Activated CD4-positive, CD25-positive, alpha-beta regulatory T cell treated with anti-CD3 and anti-CD28 coated beads, Interleukin-2, amount 50 U/mL, for 24 hours (primary cell): ENCODE results near the gene CACNA2D4.

Experiments
- ATAC-seq, 2 donors: fragments of 150-1000 bp; cut with Tn5 transposase; one replicate each; pipeline ENCODE4 v1.10.0; 2021; ENCODE audit warnings: mild to moderate bottlenecking in 1 of 2, moderate library complexity in 1 of 2

CACNA2D4 gene

DNA sequence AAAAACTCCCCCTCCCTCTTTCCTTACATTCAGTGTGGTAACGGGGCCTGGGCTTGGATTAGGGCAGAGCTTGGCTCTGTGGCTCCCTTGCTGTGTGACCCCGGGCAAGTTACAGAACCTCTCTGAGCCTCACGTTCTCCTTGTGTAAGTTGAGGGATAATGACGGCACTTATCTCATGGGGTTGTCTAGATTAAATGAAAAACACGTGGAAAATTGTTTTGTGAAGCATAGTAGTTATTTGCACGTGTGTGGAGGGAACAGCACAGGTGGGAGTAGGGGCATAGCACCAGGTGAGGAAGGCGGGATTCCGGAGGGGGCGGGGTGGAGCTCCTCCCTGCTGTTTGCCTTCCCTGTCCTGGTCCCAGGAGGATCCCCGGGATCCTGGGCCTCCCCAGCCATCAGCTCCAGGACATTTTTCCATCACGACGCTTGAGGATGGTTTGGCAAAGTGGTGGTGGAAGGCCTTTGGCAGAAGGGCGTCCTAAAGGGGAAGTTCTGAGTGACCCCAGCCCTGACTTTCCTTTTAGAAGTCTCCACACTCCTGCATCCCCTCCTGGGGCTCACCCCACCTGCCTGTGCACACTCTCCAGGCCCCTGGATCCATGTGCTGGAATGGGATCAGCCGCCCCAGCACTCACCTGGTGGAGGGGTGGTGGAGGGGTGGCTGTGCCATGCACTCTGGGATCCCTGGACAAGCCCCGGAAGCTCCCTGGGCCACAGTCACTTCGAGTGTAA is 75.4 kb downstream of the CACNA2D4 start:
- ATAC-seq: no peak

GRCh38 chr12:1842183-1842904 is 76.1 kb downstream of the CACNA2D4 start:
- no peak for ATAC-seq

DNA sequence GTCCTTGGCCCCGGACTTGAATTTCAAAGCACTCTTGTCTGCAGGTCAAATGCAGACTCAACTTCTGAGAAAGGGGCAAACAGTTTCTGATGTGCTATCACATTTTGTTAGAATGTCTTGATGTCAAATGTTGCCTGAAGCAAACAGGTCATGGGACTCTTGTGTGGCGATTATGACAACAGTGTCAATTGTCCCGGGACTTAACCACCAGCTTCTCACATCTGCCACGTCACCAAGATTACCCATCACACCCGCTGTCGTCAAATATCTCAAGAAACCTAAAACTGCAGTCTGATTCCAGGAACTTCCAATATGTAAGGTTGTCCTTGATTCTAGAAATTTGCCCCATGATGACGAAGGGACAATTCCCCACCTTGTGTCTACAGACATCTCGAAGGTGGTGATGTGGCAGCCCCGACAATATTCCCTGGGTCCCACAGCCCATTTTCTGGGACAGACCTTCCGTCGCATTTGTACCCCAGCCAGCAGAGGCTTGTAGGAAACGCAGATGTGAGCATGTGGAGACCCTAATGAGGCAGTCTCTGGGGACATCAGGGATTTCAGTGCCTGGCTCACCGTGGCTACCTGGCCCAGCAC is 76.8 kb downstream of the CACNA2D4 start:
- no peak for ATAC-seq

- ATAC-seq: no peak
These were observed 77.4 kb downstream of the CACNA2D4 start for GRCh38 chr12:1840981-1841425.

DNA sequence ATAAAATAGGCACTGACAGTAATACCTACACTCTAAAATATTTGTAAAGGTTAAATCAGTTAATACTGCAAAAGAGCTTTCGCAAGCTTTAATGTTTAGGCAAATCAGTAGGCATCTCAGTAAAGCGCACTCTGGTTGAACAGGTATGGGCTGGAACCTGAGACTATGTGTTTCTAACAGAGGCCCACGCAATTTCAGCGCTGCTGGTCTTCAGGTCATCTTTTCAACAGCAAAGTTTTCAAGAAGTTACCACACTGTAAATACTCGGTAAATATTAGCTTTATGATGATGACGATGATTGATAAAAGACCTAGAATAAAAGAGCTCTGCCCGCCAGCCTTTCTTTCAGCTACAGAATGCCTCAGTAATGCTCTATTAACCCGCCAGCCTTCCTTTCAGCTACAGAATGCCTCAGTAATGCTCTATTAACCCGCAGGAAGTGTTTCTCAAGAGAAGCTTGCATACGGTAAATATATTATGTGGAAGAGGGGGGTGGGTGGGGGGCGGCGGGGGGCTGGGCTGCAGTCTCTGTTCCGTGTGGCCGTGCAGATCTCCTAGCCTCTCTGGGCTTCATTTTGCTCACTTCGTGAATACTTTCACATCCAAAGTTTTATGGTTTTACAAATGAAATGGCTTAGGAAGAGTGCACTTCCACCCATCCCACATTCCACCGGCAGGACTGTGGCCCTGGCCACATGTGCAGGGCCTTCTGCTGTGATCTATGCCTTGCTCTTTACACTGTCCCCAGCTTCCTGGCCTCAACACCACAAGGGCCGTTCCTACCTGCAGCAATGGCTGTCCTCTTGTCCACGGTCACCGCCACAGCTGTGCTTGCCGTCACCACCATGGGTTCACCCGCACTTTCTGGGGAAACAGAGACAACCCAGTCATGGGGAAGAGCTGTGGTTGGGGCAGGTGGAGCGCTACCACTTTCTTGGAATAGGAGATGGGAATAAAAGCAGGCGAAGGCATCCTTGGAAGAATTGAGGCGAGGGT is 78.2 kb downstream of the CACNA2D4 start:
- no peak for ATAC-seq

GRCh38 chr12:1839464-1839863 is 79.0 kb downstream of the CACNA2D4 start:
- ATAC-seq: no peak

- ATAC-seq: no peak
These were observed 79.5 kb downstream of the CACNA2D4 start for GRCh38 chr12:1838994-1839365.

GRCh38 chr12:1838205-1838993 is 80.1 kb downstream of the CACNA2D4 start:
- ATAC-seq: no peak

DNA sequence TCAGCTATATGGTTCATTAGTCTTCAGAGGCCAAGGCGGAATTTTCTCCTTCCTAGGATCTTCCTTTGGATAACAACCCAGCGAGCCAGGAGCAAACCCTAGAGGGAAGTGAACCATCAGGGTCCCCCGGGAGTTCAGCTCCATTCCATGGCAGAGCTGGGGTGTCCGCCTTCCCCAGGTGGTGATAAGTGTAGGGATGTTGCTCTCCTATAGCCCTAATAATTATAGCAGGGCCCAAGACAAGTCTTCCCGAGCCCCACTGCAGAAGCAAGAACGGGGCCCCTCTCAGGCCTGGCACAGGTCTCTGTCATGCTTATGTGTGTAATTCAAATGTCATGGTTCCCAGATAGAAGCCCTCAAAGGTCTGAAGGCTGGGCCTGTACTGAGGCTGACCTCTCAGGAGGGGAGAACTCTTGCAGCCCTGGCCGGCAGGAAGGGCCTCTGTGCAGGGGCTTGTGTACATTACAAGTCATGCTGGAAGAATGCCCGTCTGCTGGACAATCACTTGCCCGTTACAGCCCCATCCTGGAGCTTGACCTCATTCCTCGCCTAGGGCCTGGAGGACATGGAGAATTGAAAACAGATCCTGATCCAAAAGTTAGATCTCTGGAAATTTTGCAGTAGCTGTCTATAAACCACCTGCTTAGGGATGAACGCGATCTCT is 80.8 kb downstream of the CACNA2D4 start:
- ATAC-seq: no peak

DNA sequence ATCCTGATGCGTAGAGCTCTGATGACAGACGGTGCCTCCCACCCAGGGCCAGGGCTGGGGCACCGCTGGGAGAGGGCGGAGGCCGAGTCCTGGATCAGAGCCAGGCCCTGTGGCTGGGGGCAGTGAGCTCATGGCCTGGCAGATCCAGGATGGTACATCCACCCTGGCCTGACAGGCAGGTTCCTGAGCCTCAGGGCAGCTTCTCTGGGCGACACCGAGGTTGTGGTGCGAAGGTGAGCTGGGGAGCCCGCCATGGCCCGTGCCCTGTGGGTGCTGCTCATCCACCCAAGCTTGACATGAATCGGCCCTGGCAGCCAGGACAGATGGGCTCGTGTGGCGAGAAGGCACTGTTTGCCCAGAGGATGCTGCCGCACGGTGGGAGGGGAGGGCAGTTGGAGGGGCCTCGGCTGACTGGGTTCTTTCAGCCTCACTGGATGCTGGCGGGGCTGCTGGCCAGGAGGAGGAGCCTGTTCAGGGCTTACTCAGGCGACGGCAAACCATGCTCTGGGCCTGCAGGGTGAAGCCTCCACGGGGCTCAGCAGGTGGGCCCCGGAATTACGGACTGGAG is 81.5 kb downstream of the CACNA2D4 start:
- ATAC-seq: no peak

- no peak for ATAC-seq
These were observed 82.1 kb downstream of the CACNA2D4 start for GRCh38 chr12:1836241-1836803.

DNA sequence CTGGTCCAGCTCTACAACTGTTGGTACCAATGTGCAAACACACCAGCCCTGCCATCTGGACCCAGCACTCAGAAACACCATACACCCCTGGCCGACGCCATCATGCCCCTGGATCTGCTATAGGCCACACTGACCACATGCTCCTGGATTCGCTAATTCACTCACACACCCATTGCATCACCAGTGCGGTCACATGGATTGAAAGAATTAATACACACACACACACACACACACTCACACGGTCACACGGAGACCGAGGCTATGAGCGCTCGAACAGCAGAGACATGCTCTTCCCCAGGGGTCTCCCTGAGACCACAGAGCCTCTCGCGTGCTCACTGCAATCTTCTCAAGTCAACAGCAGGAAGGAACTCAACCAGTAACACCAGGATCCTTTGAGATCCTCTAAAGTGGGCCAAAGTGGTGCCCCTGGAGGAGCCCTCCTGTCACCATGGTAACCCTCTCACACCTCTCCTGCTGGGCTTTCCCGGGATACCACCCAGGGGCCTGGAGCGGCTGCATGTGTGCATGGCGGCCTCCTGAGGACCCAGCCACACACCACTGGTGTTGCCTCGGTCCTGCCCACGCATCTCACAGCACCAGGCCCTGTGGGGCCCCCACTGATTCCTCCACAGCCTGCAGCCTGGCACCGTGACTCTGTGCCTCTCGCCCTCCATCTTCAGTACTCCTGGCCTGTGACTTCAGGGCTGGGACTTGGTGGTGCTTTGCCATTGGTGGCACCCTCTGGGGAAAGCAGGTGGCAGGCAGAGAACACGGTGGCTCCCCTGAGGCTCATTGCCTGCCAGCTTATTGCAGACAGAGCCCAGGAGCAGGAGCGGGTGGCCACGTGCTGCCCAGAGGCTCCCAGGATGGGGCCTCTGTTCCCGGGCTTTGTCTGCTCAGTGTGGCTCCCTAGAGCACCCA is 83.0 kb downstream of the CACNA2D4 start:
- no peak for ATAC-seq

DNA sequence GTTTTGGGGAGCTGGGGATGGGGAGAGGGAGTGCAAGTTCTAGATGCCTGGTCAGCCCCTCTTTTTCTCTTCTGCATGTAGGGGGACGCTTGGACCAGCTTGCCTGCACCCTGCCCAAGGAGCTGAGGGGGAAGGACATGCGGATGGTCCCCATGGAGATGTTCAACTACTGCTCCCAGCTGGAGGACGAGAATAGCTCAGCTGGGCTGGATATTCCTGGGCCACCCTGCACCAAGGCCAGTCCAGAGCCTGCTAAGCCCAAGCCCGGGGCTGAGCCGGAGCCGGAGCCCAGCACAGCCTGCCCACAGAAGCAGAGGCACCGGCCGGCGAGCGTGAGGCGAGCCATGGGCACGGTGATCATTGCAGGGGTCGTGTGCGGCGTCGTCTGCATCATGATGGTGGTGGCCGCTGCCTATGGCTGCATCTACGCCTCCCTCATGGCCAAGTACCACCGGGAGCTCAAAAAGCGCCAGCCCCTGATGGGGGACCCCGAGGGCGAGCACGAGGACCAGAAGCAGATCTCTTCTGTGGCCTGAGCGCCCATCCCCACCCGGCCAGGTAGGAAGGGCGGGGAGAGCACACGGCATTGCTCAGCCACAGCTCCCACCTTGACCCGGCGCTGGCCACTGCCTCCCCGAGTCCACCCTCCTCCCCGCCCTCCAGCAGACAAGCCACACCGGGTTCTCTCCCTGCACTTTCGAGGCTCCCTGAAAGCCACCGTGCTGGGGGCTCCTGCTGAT is 84.1 kb downstream of the CACNA2D4 start:
- no peak for ATAC-seq

- ATAC-seq: no peak
These were observed 84.8 kb downstream of the CACNA2D4 start for GRCh38 chr12:1833596-1834028.

GRCh38 chr12:1832801-1833595 is 85.5 kb downstream of the CACNA2D4 start:
- ATAC-seq: no peak

DNA sequence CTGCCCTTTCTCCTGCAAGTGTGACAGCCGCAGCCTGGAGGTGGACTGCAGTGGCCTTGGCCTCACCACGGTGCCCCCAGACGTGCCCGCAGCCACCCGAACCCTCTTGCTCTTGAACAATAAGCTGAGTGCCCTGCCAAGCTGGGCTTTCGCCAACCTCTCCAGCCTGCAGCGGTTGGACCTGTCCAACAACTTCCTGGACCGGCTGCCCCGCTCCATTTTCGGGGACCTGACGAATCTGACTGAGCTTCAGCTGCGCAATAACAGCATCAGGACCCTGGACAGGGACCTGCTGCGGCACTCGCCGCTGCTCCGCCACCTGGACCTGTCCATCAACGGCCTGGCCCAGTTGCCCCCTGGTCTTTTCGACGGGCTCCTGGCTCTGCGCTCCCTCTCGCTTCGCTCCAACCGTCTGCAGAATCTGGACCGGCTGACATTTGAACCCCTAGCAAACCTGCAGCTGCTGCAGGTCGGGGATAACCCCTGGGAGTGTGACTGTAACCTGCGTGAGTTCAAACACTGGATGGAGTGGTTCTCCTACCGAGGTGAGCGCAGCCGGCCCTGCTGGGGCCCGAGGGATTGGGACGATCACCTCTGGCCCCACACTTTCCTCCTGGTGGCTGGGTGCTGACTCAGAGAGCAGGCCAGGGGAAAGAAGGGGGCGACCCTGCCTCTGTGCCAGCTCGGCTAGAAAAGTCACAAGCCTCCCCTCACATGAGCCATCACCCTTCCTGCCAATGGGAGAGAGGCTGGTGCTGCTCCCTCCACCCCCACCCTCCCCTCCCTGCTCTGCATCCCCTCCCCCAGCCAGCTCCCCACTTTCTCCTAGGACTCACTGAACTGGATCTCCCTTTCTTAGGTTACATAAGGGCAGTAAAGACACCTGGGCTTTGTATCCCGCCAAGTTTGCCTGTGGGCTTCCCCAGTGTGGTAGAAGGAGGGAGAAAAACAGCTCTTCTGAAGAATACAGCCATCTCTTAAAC is 87.2 kb downstream of the CACNA2D4 start:
- no peak for ATAC-seq
